Fibroblast of the aortic adventitia (primary cell): Measurements from ENCODE around the gene PANK4. TPM values are rescaled to one million over a fixed set of nuclear protein-coding genes. Genes with fewer than 3 reads are reported as not detected.

Experiments used
- DNase-seq: peaks from one replicate; pipeline ENCODE4 v3.0.0-alpha.2; 2010; ENCODE audit warnings: low read depth
- H3K4me3 ChIP-seq: 2 replicates; pipeline ENCODE4 v1.5.1; 2011; ENCODE audit warnings: low read depth, mild to moderate bottlenecking, control low read depth, low read length, moderate library complexity
- total RNA-seq: library from RNA; depleted of rRNA; stranded (reverse); fragments of >200 nt; gene quantifications from 2 replicates; pipeline ENCODE4 v1.2.3, GENCODE V29; 2012; ENCODE audit warnings: low replicate concordance
- TF ChIP-seq, protein P1 (sequence below): IDR thresholded peaks from 2 replicates; pipeline ENCODE4 v1.5.1; 2011; ENCODE audit warnings: mild to moderate bottlenecking, low read length, control low read depth, inconsistent platforms; ENCODE audit not compliant: insufficient read depth

The PANK4 gene
- total RNA-seq, 1 donor = 22.8 TPM

DNA sequence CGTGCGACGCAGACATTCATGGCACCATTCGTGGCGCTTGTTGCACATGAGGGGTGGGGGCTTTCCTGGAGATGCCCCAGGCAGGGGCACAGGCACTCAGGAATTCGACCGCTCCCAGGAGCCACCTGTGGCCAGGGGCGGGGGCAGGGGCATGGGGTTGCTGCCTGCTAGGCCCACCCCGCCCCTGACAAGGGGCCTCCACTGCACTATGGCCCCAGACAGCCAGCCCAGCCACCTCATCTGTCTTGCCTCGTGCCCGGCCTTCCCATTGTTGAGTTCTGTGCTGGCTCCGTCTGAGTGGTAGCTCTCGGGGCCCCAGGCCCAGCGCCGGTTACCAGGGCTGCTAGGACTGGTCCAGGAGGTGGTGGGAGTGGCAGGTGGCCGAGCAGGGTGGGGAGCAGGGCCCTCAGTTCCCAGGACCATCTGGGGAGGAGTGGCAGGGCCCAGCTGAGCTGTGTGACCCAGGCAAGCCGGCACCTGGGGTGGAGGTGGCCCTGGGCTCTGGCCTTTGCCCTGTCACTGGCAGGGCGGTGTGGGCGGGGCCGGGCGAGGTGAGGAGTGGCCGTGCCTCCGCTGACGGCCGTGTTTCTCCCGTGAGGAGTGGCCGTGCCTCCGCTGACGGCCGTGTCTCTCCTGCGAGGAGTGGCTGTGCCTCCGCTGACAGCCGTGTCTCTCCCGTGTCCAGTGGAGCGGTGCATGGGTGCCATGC, 48.5 kb downstream of the PANK4 start:
- TF ChIP-seq, protein P1, sequence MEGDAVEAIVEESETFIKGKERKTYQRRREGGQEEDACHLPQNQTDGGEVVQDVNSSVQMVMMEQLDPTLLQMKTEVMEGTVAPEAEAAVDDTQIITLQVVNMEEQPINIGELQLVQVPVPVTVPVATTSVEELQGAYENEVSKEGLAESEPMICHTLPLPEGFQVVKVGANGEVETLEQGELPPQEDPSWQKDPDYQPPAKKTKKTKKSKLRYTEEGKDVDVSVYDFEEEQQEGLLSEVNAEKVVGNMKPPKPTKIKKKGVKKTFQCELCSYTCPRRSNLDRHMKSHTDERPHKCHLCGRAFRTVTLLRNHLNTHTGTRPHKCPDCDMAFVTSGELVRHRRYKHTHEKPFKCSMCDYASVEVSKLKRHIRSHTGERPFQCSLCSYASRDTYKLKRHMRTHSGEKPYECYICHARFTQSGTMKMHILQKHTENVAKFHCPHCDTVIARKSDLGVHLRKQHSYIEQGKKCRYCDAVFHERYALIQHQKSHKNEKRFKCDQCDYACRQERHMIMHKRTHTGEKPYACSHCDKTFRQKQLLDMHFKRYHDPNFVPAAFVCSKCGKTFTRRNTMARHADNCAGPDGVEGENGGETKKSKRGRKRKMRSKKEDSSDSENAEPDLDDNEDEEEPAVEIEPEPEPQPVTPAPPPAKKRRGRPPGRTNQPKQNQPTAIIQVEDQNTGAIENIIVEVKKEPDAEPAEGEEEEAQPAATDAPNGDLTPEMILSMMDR = no peak
- no peak for DNase-seq

DNA sequence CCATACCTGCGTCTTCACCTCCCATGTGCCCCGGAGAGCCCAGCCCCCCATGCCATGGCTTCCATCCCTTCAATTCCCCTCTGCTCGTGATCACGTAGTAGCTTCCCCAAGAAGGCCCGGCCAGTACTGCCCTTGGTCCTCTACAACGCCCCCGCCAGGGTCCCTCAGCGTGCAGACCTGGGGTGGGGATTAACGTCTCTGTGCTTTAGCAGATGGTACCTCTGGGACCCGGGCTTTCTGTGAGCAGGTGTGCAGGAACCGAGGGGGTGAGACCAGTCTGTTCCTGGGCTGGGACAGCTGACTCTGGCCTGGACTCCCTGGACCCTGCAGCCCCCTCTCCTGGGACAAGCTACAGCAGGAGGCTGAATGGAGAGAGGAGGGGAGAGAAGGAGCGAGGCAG, 49.1 kb downstream of the PANK4 start:
- no peak for DNase-seq

More for the DNA sequence above, 48.5 kb downstream of the PANK4 start:
- H3K4me3 ChIP-seq = no peak overlapping the region

DNA sequence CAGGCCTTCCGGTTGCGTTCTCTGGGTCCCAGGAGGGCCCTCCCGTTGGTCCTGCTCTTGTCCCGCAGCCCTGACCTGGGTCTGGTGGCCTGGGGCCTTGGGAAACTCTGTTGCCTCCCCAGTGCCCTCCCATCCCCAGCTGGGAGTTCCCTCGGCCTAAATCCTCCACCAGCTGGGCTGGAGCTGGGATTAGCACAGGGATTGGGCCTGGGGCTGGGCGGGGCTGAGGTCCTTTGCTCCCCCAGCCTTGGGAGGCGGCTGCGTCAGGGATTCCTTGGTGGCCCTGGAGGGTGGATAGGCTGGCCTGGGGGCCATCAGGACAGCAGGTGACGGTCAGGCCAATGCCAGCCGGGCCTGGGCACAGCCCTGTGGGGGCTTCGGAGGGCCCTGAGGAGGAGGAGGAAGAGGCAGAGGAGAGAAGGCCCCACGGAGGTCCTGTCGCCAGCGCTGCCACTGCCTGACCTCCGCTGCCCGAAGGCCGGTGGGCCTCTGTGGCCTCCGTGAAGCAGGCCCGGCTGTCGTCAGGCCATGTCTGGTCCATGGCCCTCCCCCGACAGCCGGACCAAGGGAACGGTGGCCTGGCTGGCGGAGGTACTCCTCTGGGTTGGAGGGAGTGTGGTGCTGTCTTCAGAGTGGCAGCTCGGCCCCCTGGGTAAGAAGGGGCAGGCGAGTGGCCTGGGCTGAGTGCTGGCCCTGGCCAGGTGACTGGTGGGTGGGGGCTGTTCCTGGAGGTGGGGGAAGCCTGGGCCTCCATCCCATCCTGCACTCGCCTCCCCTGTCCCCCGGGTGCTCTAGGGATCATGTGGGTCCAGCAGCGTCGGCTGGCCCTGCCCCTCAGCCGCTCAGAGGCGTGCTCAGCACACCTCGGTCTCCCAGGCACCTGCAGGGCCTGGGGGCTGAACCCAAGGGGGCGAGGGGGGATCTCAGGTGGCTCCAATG, 50.1 kb downstream of the PANK4 start, which contains the start of gene PLCH2:
Gene PLCH2 (plus strand): TSS at position 229 of the 939 bp plus-strand sequence. CDS start 300 bp downstream, at position 529.
- H3K4me3 ChIP-seq = no peak within 1 kb of the TSS
- TF ChIP-seq, protein P1 = no peak
- no peak for DNase-seq

More for the DNA sequence above, 49.1 kb downstream of the PANK4 start:
- TF ChIP-seq, protein P1 = no peak
- H3K4me3 ChIP-seq = no peak overlapping the region

- H3K4me3 ChIP-seq = no peak overlapping the region
- DNase-seq = no peak
- TF ChIP-seq, protein P1 = no peak
Observed at GRCh38 chr1:2475571-2475970, 50.8 kb downstream of the PANK4 start.

- DNase-seq = peak; percentile 1
- H3K4me3 ChIP-seq = no peak overlapping the region
- TF ChIP-seq, protein P1 = no peak
Observed at GRCh38 chr1:2474933-2475371, 51.4 kb downstream of the PANK4 start.

- DNase-seq = no peak
- H3K4me3 ChIP-seq = no peak overlapping the region
- TF ChIP-seq, protein P1 = no peak
Observed at GRCh38 chr1:2474104-2474844, 52.1 kb downstream of the PANK4 start.
